Epidermal melanocyte (primary cell): ENCODE measurements around the gene SUDS3.
"Not testable (repeated sequence)": the region's sequence is repeated elsewhere in the genome, so short reads cannot be mapped to it uniquely, and the experiment has no call there.

Source experiments
- DNase-seq: peaks from one replicate; pipeline ENCODE4 v3.0.0; 2011; ENCODE audit warnings: low spot score; ENCODE audit not compliant: insufficient read length

Gene SUDS3

DNA sequence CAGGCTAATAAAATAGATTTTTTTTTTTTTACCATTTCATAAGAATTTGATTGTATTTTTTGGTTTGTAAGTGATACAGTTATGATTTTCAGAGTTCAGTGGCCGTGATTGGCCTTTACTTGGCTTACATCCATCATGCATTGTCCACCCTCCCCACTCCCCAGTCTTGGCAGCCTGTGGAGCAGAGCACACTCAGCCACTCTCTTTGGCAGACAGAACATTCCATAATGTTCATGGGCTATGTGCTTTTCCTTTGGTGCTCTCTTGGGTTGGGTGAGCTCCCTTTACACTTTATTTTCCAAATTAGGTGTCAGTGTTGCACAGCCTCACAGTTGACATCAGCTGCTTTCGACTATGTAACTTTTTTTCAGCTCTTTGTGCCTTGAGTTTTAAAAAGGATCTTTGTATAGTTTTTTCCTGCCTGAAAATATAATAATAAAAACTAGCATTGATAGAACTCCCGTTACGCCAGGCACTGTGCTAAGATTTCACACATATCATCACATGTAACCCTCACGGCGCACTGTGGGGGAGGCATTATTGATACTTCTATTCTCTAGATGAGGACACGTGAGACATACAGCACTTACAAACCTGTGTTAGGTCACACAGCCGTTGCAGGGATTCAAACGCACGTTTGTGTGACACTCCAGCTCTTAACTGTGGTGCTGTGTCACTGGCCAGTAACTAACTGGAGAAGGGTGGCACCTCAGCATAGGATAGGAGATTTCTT is 21.5 kb downstream of the SUDS3 start:
- DNase-seq: no peak

GRCh38 chr12:118398524-118398923 is 22.2 kb downstream of the SUDS3 start:
- DNase-seq: no peak

DNA sequence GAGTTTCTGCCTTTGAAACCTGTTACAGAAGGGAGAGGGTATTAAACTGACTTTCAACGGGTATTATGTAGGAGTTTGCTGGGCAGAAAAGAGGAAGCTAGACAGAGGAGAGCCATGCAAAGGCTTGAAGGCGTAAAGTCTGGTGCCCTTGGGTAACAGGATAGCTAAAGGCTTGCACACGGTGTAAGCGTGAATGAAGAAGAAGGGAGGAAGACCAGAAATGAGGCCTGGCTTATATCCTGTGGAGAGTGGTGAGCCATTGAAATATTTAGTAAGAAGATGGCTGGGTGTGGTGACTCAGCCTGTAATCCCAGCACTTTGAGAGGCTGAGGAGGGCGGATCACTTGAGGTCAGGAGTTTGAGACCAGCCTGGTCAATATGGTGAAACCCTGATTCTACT is 22.6 kb downstream of the SUDS3 start:
- no peak for DNase-seq

GRCh38 chr12:118402251-118402650 is 25.9 kb downstream of the SUDS3 start:
- DNase-seq: no peak

DNA sequence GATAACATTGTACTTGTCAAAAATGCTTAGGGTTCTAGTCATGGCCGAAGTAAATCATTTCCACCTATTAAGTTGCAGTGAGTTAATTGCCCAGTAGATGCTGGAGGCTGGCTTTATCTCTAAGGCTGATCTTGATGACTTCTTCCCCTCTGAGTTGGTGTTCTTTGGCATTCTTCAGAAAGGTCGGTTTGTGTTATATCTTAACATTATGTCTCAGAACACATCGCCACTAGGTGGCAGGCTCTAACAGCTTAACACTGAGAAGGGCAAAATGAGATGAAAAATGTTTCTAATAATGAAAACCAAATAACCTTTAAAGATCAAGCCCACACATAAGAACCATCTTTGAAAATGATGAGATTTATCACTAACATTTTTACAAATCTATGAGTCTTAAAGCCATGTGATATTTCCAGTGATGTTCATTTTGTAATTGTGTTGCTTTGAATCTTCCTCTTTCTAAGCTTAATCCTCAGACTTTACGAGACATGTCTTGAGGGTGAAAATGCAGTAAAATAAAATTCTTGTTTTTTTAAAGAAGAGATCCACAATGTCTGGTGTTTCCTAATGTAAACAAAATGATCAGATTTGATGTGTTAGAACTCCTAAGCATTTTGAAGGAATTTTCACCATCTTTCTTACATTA is 28.6 kb downstream of the SUDS3 start:
- DNase-seq: peak; percentile 49

- not testable (repeated sequence) for DNase-seq
Observed at GRCh38 chr12:118408241-118408640, 31.9 kb downstream of the SUDS3 start.

- no peak for DNase-seq
Observed at GRCh38 chr12:118409834-118410233, 33.5 kb downstream of the SUDS3 start.

DNA sequence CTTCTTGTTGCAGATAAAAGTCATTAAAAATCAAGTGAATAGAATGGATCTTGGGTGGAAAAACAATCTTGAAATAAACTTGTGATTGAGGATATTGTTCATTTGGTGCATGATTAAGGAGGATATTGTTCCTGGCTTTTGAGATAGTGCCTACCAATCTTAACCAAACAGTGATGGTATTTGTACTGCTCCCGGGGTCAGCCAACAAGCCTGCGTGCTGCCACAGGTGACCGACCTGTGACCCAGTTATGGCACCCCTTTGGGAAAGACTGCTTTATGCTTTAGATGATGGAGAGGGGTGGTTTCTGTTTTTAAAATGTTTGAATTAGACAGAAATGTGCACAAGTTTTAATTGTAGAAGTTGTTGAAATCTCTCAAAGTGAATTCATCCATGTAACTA is 41.6 kb downstream of the SUDS3 start:
- DNase-seq: no peak

DNA sequence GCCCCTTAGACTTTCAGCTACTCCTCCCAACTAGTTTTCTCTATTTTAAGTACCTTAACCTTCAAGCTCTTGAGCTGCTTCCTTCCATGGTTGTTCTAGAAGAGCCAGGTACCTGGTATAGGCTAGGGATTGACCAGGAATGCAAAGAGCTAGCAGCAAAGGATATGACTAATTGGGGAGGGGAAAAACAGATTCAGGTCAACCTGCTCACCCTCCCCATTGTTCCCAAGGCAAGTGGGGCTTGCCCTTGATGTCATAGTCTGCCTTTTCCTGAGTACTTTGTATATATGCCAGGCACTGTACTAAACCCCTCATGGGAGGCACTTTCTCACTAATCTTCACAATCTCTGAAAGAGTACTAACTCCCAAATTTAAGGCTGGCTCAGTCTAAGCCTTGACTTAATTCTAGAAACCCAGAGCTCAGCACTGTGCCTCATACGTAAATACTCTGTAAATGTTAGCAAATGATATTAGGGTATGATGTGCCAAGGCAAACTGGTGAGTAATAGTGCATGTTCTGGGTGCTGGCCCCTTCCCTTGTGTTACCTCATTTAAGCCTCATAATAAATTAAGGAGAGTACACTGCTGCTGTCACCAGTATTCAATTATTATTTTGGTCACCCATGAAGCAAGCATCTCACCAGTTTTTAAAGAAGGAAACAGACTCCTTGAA is 42.2 kb downstream of the SUDS3 start:
- no peak for DNase-seq

- no peak for DNase-seq
Observed at GRCh38 chr12:118420673-118421072, 44.3 kb downstream of the SUDS3 start.

DNA sequence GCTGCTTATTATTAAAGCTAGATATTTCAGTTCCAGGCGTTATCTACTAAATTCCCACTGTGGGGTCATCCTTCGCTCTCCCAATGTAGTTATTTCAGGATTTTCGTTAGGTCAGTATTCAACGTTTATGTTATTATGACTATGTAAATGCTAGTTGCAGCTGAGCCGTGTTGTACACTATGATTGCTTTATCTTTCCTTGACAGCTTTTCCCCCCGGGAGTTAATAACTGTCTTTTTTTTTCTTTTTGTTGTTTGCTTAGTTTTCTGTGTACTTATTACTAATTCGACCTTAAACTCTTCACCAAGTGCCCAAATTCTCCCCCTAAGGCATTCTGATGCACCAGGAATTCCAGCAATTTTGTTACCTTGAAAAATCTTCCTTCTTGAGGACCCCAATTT is 48.5 kb downstream of the SUDS3 start:
- DNase-seq: no peak

- DNase-seq: no peak
Observed at GRCh38 chr12:118425364-118425763, 49.0 kb downstream of the SUDS3 start.

DNA sequence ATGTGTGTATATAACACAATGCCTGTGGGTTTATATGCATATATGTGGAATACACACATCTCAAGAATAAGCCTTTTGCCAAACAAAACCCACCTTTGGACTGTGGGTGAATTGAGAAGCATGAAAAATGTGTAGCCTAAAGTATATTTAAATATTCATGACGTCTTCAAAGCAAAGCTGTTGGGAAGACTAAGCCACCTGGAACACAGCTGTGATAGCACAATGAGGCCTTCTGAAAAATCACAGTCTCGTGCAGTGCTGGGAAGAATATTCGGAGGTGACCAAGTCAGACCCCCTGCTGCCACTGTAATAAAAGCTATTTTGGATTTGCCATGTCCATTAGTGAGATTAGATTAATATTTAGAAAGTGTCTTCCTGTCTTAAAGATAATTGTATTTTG is 51.5 kb downstream of the SUDS3 start:
- no peak for DNase-seq

DNA sequence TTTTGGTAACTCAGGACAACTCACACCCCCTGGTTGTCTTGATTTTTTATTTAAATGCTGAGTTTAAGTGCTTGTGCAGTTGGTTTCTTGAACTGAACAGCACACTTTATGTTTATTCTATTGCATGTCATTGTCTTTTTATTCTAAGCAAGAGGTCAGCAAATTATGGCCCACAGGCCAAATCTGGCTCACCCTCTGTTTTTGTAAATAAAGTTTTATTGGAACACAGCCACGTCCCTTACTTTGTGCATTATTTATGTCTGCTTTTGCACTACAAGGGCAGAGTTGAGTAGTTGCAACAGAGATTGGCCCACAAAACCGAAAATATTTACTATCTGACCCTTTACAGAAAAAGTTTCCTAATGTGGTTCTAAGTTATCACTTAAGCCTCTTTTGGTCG is 52.3 kb downstream of the SUDS3 start:
- no peak for DNase-seq

DNA sequence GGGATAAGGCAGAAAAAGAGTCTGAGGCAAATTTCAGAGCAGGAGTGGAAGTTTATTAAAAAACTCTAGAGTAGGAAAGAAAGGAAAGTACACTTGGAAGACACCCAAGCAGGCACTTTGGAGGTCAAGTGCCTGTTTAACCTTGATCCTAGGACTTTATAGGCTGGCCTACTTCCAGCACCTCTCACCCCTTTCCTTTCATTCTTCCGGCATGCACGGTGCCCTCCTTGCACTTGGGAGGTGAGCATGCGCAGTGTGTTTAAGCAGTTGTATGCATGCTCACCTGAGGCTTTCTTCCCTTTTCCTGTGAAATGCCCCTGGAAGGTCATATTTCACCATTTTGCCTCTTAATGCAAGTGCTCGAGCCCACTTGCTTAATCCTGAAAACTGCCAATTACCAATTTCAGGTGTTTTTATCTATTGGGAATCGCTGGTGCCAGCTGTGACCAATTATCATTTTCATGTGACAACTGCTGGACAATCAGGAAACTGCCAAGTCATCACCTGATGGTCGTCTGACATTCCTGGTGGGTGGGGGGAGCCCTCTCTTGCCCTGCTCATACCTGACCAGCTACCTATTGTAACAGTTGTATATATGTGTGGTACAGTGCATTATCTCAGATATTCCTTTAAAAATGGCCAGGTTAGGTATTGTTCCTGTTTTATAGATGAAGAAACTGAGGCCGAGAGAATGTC is 53.5 kb downstream of the SUDS3 start:
- no peak for DNase-seq

- no peak for DNase-seq
Observed at GRCh38 chr12:118430516-118430915, 54.2 kb downstream of the SUDS3 start.

- no peak for DNase-seq
Observed at GRCh38 chr12:118432812-118433545, 56.6 kb downstream of the SUDS3 start.

DNA sequence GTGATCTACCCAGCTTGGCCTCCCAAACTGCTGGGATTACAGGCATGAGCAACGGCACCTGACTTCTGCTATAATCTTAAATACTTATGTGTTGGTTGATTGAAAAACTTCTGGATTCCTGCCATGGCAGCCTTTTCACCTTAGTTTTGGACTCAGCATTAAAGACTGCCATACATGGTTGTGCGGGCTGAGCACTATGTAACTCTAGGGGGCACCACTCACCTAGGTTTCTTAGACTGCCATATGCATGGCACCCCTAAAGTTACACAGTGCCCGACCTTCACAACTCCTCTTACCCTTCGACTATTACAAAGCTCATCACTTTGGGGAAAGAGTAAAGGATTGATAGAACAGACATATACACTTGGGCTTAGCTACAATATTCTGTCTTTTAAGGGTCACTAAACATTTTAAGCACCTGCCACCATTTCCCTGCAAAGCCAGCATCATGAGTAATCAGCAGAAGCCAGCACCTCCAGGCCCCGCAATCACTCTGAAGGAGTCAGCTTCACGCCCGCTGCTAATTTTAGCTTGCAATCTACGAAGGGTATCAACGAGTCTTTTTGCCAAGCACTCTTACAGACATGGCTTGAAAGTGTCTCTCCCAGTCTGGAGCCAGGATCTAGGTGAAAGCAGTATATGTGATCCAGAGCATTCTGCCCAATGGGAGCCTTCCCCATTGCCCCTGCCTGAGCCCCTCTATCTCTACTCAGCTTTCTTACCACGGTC is 59.8 kb downstream of the SUDS3 start:
- no peak for DNase-seq

DNA sequence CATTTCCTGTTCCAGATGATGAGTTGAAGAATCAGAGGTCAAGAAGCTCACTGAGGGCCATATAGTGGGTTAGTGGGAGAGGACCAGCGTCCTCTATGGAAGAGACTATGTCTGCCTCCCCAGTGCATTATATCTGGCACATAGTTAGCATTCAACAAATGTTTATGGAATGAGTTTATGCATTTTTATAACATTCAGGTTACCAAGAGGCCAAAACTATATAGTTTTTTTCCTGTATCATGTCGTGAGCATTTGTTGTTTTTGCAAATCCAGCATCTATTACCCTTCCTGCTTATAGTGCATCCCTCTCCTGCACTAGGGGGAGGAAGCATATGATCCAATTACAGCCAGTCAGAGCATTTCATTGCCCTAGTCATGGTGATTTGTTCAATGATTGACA is 60.6 kb downstream of the SUDS3 start:
- no peak for DNase-seq

GRCh38 chr12:118439068-118439467 is 62.7 kb downstream of the SUDS3 start:
- DNase-seq: no peak

GRCh38 chr12:118446247-118446646 is 69.9 kb downstream of the SUDS3 start:
- no peak for DNase-seq
